Measurements from ENCODE around the gene ZNF236. TPM values are rescaled to one million over a fixed set of nuclear protein-coding genes. Genes with fewer than 3 reads are reported as not detected.
A peak's percentile ranks its signal among the peaks of the same experiment; 100 is the strongest.
"Not testable (repeated sequence)": the region's sequence is repeated elsewhere in the genome, so short reads cannot be mapped to it uniquely, and the experiment has no call there.

Gene ZNF236
- total RNA-seq, 1 donor from 2014 or later: 19.4 TPM

DNA sequence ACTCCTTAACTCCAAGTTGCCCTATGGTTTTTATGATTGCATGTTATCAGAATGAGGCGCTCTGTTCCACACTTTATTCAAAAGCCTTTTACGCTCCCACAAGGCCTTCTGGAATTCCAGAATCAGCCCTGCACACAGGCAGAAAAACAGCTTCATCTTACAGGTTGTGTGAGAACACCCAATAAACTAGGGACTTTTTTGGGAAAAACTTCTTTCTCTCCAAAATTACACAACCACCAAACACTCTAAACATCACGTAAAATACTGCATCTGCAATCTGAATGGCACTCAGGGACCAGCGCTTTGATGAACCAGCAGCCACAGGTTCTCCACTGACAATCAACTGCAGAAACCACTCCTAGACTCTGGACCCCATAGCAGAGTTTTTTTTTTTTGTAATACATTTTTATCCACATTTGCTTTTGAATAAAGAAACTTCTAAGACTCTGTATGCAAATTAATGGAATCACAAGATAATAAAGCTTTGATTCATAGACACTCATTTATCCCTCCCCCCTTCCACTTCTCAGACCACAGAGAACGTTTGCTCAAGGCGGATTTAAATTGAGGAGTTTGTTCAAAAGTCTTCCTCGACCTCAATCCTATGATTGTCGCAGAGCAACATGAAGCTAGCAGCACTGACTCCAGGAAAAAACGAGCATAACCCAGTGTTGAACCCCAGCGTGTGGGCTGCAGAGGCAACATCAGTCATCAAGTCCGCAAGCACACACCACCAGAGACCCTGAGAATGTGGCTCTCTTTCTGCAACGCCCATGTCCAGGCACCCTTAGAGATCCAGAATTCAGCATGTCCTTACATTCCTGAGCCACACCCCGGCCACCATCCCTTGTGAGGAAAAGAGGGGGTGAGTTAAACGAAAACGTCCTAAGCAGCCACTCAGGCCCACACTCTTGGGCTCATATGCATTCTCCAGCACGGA lies 193.7 kb downstream of the ZNF236 start:
- H3K4me1 Mint-ChIP-seq (ENCODE audit: unreplicated experiment): peaks cover 4% of the 10 kb centered on the region
- H3K9me3 Mint-ChIP-seq (ENCODE audit: unreplicated experiment): no peaks in the 10 kb centered on the region
- no peak overlapping the region for H3K4me3 Mint-ChIP-seq (ENCODE audit: unreplicated experiment)
- no peak for DNase-seq (ENCODE audit: low spot score)
- H3K27ac Mint-ChIP-seq (ENCODE audit: unreplicated experiment): no peak overlapping the region
- H3K36me3 Mint-ChIP-seq (ENCODE audit: low read depth, unreplicated experiment): peaks cover 12% of the 10 kb centered on the region
- TF ChIP-seq, protein P1, sequence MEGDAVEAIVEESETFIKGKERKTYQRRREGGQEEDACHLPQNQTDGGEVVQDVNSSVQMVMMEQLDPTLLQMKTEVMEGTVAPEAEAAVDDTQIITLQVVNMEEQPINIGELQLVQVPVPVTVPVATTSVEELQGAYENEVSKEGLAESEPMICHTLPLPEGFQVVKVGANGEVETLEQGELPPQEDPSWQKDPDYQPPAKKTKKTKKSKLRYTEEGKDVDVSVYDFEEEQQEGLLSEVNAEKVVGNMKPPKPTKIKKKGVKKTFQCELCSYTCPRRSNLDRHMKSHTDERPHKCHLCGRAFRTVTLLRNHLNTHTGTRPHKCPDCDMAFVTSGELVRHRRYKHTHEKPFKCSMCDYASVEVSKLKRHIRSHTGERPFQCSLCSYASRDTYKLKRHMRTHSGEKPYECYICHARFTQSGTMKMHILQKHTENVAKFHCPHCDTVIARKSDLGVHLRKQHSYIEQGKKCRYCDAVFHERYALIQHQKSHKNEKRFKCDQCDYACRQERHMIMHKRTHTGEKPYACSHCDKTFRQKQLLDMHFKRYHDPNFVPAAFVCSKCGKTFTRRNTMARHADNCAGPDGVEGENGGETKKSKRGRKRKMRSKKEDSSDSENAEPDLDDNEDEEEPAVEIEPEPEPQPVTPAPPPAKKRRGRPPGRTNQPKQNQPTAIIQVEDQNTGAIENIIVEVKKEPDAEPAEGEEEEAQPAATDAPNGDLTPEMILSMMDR (IDR thresholded peaks at IDR 0.05; ENCODE audit: unreplicated experiment): no peak
- peaks cover 14% of the 10 kb centered on the region for H3K27me3 Mint-ChIP-seq (ENCODE audit: unreplicated experiment)

DNA sequence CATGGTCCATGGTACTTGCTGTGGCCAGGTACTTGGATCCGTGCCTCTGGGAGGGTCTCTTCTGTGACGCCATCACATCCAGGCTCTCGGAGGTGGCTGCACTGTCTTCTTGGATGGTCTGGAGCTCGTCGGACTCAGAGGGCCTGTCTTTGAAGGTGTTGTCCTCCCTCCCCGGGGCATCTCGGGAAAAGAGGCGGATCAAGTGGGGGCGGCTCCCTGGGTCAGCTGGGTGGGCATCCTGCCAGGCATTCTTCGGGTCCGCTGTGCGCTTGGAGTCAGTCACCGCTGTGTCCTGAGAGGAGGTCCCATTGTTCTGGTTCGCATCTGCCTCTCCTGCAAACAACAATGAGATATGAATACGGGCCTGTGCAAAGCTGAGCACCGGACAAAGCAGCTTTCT lies 194.6 kb downstream of the ZNF236 start:
- DNase-seq (ENCODE audit: low spot score): no peak
- Mint-ChIP-seq H3K27me3 (ENCODE audit: unreplicated experiment) (peaks cover 14% of the 10 kb centered on the region), H3K36me3 (ENCODE audit: low read depth, unreplicated experiment) (peaks cover 15% of the 10 kb centered on the region), H3K9me3 (ENCODE audit: unreplicated experiment) (no peaks in the 10 kb centered on the region), H3K4me3 (ENCODE audit: unreplicated experiment) (no peak overlapping the region), H3K27ac (ENCODE audit: unreplicated experiment) (no peak overlapping the region), H3K4me1 (ENCODE audit: unreplicated experiment) (peaks cover 4% of the 10 kb centered on the region)
- TF ChIP-seq, protein P1 (IDR thresholded peaks at IDR 0.05; ENCODE audit: unreplicated experiment): no peak

DNA sequence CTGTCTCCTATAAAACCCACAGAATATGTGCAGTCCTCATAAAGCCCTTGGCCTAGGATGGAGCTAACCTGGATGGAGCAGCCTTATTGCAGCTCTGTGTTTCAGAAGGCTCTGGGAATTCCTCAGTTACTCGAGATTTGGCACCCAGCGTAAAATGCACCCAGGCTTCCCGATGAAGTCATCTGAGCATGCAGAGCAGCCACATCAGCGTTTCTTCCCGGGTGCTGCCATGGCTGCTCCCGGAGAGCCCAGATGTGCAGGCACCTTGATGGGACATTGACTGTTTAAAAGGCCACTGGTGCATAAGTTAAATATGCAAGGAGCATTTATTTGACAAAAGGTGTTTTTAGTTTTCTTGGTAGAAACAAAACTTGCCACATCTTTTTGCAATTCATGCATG lies 195.0 kb downstream of the ZNF236 start:
- Mint-ChIP-seq H3K36me3 (ENCODE audit: low read depth, unreplicated experiment) (peaks cover 16% of the 10 kb centered on the region), H3K4me1 (ENCODE audit: unreplicated experiment) (peaks cover 4% of the 10 kb centered on the region), H3K9me3 (ENCODE audit: unreplicated experiment) (no peaks in the 10 kb centered on the region), H3K4me3 (ENCODE audit: unreplicated experiment) (peak overlapping the region; percentile 16), H3K27me3 (ENCODE audit: unreplicated experiment) (peaks cover 14% of the 10 kb centered on the region), H3K27ac (ENCODE audit: unreplicated experiment) (no peak overlapping the region)
- DNase-seq (ENCODE audit: low spot score): no peak
- TF ChIP-seq, protein P1 (IDR thresholded peaks at IDR 0.05; ENCODE audit: unreplicated experiment): no peak

- not testable (repeated sequence) for H3K9me3 Mint-ChIP-seq (ENCODE audit: unreplicated experiment); DNase-seq (ENCODE audit: low spot score); H3K27ac Mint-ChIP-seq (ENCODE audit: unreplicated experiment); H3K4me1 Mint-ChIP-seq (ENCODE audit: unreplicated experiment)
- Mint-ChIP-seq H3K4me3 (ENCODE audit: unreplicated experiment) (peak overlapping the region; percentile 19), H3K27me3 (ENCODE audit: unreplicated experiment) (peaks cover 14% of the 10 kb centered on the region), H3K36me3 (ENCODE audit: low read depth, unreplicated experiment) (peaks cover 16% of the 10 kb centered on the region)
These were observed 196.3 kb downstream of the ZNF236 start for GRCh38 chr18:77018650-77019049.

DNA sequence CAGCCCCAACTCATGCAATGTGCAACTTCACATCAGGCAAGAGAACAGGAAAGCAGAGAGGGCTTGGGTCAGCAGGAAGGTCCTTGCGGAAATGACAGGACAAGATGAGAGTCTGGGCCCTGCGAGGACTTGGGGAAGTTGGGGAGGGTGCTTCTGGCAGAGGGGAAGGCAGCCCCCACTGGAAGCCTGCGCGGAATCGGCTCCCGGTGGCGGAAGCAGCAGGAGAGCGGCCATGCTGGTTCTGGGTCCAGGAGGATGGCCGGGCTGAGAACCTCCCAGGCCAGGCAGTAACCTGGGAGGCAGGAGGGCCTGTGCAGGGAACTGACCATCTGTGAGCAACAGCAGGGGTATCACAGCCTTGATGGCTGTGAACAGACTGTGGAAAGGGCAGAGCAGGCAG lies 197.3 kb downstream of the ZNF236 start:
- Mint-ChIP-seq H3K27me3 (ENCODE audit: unreplicated experiment) (peaks cover 14% of the 10 kb centered on the region), H3K36me3 (ENCODE audit: low read depth, unreplicated experiment) (peaks cover 16% of the 10 kb centered on the region), H3K27ac (ENCODE audit: unreplicated experiment) (no peak overlapping the region), H3K4me3 (ENCODE audit: unreplicated experiment) (no peak overlapping the region), H3K4me1 (ENCODE audit: unreplicated experiment) (peaks cover 4% of the 10 kb centered on the region), H3K9me3 (ENCODE audit: unreplicated experiment) (no peaks in the 10 kb centered on the region)
- DNase-seq (ENCODE audit: low spot score): no peak
- TF ChIP-seq, protein P1 (IDR thresholded peaks at IDR 0.05; ENCODE audit: unreplicated experiment): no peak

Data from endothelial cell (in vitro differentiated cells).